Endothelial cell of umbilical vein (primary cell): ENCODE results near the gene FUCA2. TPM values are rescaled to one million over a fixed set of nuclear protein-coding genes. Genes with fewer than 3 reads are reported as not detected.
"Not testable (repeated sequence)": the region's sequence is repeated elsewhere in the genome, so short reads cannot be mapped to it uniquely, and the experiment has no call there.

Source experiments
- BruUV-seq: library from RNA; stranded (reverse); fragments of 400-500 nt; replicated peaks from 2 replicates; lab custom pipeline; 2021; lab: Mats Ljungman, UMichigan
- CTCF ChIA-PET: fragments of 300-600, 350-600 bp; sonication (Branson Sonifier 250); formaldehyde crosslinking; loops from one replicate; lab custom pipeline; 2021; ENCODE audit warnings: antibody characterized with exemption, inconsistent platforms; lab: Charles Lee
- POLR2A ChIA-PET: fragments of 300-600, 350-600 bp; sonication (Branson Sonifier 250); formaldehyde crosslinking; loops from one replicate; lab custom pipeline; 2021; ENCODE audit warnings: antibody characterized with exemption, inconsistent platforms; lab: Charles Lee
- DNase-seq: peaks from one replicate; pipeline ENCODE4 v3.0.0-alpha.2; 2011; ENCODE audit warnings: low read depth, low spot score
- FAIRE-seq: peaks from 2 replicates; lab custom pipeline; 2011; peaks lifted over from hg19 to GRCh38; lab: Jason Lieb, UNC
- H2AFZ ChIP-seq: 2 replicates; pipeline ENCODE4 v1.6.0; 2012; ENCODE audit warnings: low read depth, low read length, control low read depth, inconsistent platforms
- H3K27ac ChIP-seq: 2 replicates; pipeline ENCODE4 v1.5.1; 2011; ENCODE audit warnings: low read depth, mild to moderate bottlenecking, control low read depth, low read length, moderate library complexity; ENCODE audit not compliant: insufficient read depth
- H3K27me3 ChIP-seq, 2 experiments: 2 replicates each; pipeline versions ENCODE4 v1.6.0 to v1.6.1; 2011; ENCODE audit warnings: low read length in 2 of 2, mixed read lengths in 1 of 2; ENCODE audit not compliant: control insufficient read depth in 2 of 2, insufficient read depth in 2 of 2
- H3K36me3 ChIP-seq, 2 experiments: 2 replicates in 1 of 2; 3 replicates in 1 of 2; pipeline ENCODE4 v1.5.1; 2011; ENCODE audit warnings: low read length in 2 of 2, mild to moderate bottlenecking in 1 of 2, moderate library complexity in 1 of 2; ENCODE audit not compliant: control insufficient read depth in 2 of 2, insufficient read depth in 2 of 2; ENCODE audit errors: extremely low read depth in 1 of 2
- H3K4me1 ChIP-seq: 3 replicates; pipeline ENCODE4 v1.5.1; 2011; ENCODE audit warnings: mild to moderate bottlenecking, low read length; ENCODE audit not compliant: control insufficient read depth, insufficient read depth; ENCODE audit errors: extremely low read depth
- H3K4me2 ChIP-seq: 2 replicates; pipeline ENCODE4 v1.6.1; 2011; ENCODE audit warnings: low read length, control low read depth, mixed read lengths; ENCODE audit not compliant: insufficient read depth
- H3K4me3 ChIP-seq, 3 experiments: fragments of 200-600 bp in 1 of 3; sonication (generic), shearing (Covaris generic) in 1 of 3; replicated peaks in 1 of 3; 2 replicates each; pipeline ENCODE4 v1.5.1; 2011 to 2016; ENCODE audit warnings: control low read depth in 3 of 3, low read length in 3 of 3, mild to moderate bottlenecking in 2 of 3, inconsistent platforms in 1 of 3, low read depth in 1 of 3, moderate library complexity in 1 of 3; ENCODE audit not compliant: insufficient read depth in 1 of 3
- H3K79me2 ChIP-seq: 2 replicates; pipeline ENCODE4 v1.6.0; 2012; ENCODE audit warnings: low read length, inconsistent platforms; ENCODE audit not compliant: control insufficient read depth, insufficient read depth
- H3K9ac ChIP-seq: replicated peaks from 2 replicates; pipeline ENCODE3; 2011; ENCODE audit warnings: low read length, control low read depth; ENCODE audit not compliant: insufficient read depth; ENCODE audit errors: extremely low read depth
- H3K9me1 ChIP-seq: replicated peaks from 3 replicates; pipeline ENCODE4 v1.6.0; 2011; ENCODE audit warnings: mild to moderate bottlenecking, low read length; ENCODE audit not compliant: control insufficient read depth, insufficient read depth; ENCODE audit errors: extremely low read depth
- H3K9me3 ChIP-seq: replicated peaks from 2 replicates; pipeline ENCODE4 v1.5.1; 2012; ENCODE audit warnings: low read length, inconsistent platforms; ENCODE audit not compliant: control insufficient read depth, insufficient read depth
- H4K20me1 ChIP-seq: replicated peaks from 2 replicates; pipeline ENCODE3; 2011; ENCODE audit warnings: mild to moderate bottlenecking, low read length; ENCODE audit not compliant: control insufficient read depth, insufficient read depth; ENCODE audit errors: extremely low read depth
- EZH2 ChIP-seq: IDR thresholded peaks from 2 replicates; pipeline ENCODE4 v1.6.1; 2012; ENCODE audit warnings: borderline replicate concordance, low read depth, mild to moderate bottlenecking, moderate library complexity, low read length, inconsistent platforms; ENCODE audit not compliant: severe bottlenecking
- FOS ChIP-seq: IDR thresholded peaks from 2 replicates; pipeline ENCODE4 v1.6.1; 2011; ENCODE audit warnings: mild to moderate bottlenecking, low read length, moderate library complexity, borderline replicate concordance; ENCODE audit not compliant: insufficient read depth
- GATA2 ChIP-seq: IDR thresholded peaks from 2 replicates; pipeline ENCODE4 v1.7.0; 2011; ENCODE audit warnings: low read depth, mild to moderate bottlenecking, moderate library complexity, mixed read lengths, low read length; ENCODE audit not compliant: insufficient read length, insufficient read depth
- POLR2AphosphoS5 ChIP-seq: IDR thresholded peaks from 2 replicates; pipeline ENCODE4 v1.6.1; 2012; ENCODE audit warnings: low read depth, mild to moderate bottlenecking, control low read depth, low read length, moderate library complexity; ENCODE audit not compliant: insufficient read depth
- dilution Hi-C: fragments of 300-500 bp; cut with MboI; formaldehyde crosslinking; loops from one replicate; pipeline ENCODE4 v1.15.0; 2019; ENCODE audit warnings: low sequenced_read_pairs; ENCODE audit not compliant: extremely low pct_ligation_motif_present
- intact Hi-C: fragments of 100-400 bp; cut with micrococcal nuclease; formaldehyde crosslinking; loops from one replicate; pipeline ENCODE4 v1.10.0; 2022
- polyA plus RNA-seq, 4 experiments: library from polyadenylated mRNA; depleted of rRNA in 3 of 4; stranded (reverse) in 3 of 4; unstranded in 1 of 4; fragments of >200 nt; gene quantifications; 2 replicates each; pipeline versions ENCODE4 v1.2.1 to v1.2.3, GENCODE V29; 2011 to 2012; ENCODE audit warnings: missing spikeins in 1 of 4
- total RNA-seq: library from RNA; stranded (reverse); gene quantifications from 2 replicates; pipeline ENCODE4 v1.2.3, GENCODE V29; 2021
- TF ChIP-seq, protein P1 (sequence below), 2 donors: IDR thresholded peaks; 1 replicate in 1 of 2; 2 replicates in 1 of 2; pipeline ENCODE4 v1.5.1; 2011; ENCODE audit warnings: low read length in 2 of 2, mild to moderate bottlenecking in 2 of 2, moderate library complexity in 2 of 2, control low read depth in 1 of 2, inconsistent platforms in 1 of 2, low read depth in 1 of 2; ENCODE audit not compliant: insufficient read depth in 1 of 2; ENCODE audit errors: extremely low read depth in 1 of 2

The FUCA2 gene
- total and polyA plus RNA-seq, 2 donors (not counting 3 experiments of a cell fraction or from before 2014, with no cell fraction given): 29.7 to 80.9 TPM

DNA sequence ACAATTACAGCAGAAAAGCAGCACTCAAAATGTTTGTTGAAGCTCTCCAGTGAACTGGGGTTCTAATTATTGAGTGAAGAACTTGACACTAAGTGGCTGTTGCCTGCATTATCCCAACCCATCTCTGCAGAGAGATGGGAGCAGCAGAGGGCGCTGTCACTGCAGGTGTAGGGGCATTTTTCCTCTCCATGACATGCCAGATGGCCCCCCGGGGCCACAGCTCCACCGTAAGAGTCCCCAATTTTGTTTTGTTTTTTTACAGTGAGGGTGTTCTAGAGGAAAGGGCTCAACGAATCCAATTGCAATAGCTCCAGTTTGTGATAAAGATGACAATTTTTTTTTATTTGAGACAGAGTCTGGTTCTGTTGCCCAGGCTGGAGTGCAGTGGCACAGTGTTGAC lies 1.9 kb upstream of the FUCA2 start:
- DNase-seq: no peak
- intact Hi-C loops: loop anchor here (1.0 to 5.0 kb wide), 2 partner anchors 159 to 500 kb away; no protein-coding TSS in a partner anchor
- Histone ChIP-seq H3K9ac (no peak overlapping the region), H3K79me2 (peaks cover 8% of the 10 kb centered on the region), H3K9me3 (no peaks in the 10 kb centered on the region), H2AFZ (no peak overlapping the region), H3K9me1 (no peaks in the 10 kb centered on the region), H3K4me2 (no peak overlapping the region), H3K4me3 (no peak overlapping the region), H4K20me1 (no peaks in the 10 kb centered on the region), H3K27me3 (peaks cover 10 to 21% of the 10 kb centered on the region in 2 experiments), H3K36me3 (no peaks in the 10 kb centered on the region), H3K4me1 (peaks cover 18% of the 10 kb centered on the region), H3K27ac (no peak overlapping the region)
- dilution Hi-C loops: no loop called here
- CTCF ChIA-PET: interaction anchor here (1.1 to 3.2 kb wide), 6 partner anchors 9 to 500 kb away, joined by 3 to 22 read pairs (median 8); no protein-coding TSS in a partner anchor
- no peak for FAIRE-seq
- POLR2A ChIA-PET: no interaction called here
- TF ChIP-seq GATA2: no peak
- no peak for TF ChIP-seq EZH2
- TF ChIP-seq, protein P1, sequence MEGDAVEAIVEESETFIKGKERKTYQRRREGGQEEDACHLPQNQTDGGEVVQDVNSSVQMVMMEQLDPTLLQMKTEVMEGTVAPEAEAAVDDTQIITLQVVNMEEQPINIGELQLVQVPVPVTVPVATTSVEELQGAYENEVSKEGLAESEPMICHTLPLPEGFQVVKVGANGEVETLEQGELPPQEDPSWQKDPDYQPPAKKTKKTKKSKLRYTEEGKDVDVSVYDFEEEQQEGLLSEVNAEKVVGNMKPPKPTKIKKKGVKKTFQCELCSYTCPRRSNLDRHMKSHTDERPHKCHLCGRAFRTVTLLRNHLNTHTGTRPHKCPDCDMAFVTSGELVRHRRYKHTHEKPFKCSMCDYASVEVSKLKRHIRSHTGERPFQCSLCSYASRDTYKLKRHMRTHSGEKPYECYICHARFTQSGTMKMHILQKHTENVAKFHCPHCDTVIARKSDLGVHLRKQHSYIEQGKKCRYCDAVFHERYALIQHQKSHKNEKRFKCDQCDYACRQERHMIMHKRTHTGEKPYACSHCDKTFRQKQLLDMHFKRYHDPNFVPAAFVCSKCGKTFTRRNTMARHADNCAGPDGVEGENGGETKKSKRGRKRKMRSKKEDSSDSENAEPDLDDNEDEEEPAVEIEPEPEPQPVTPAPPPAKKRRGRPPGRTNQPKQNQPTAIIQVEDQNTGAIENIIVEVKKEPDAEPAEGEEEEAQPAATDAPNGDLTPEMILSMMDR (IDR thresholded peaks at IDR 0.05; ENCODE audit: extremely low read depth in 1 of 2, insufficient read depth in 1 of 2, low read depth in 1 of 2, low read length in 2 of 2): peak in 1 of 2 donors; percentile 30
- TF ChIP-seq POLR2AphosphoS5: no peak
- TF ChIP-seq FOS: no peak
- no TSS peak for BruUV-seq

GRCh38 chr6:143510326-143510725 lies 1.2 kb downstream of the FUCA2 start:
- H2AFZ ChIP-seq, dilution Hi-C loops: not testable (repeated sequence)

More at GRCh38 chr6:143510326-143510725, 1.2 kb downstream of the FUCA2 start:
- H3K9me1 ChIP-seq, POLR2A ChIA-PET, BruUV-seq, DNase-seq, H3K36me3 ChIP-seq, H3K79me2 ChIP-seq, H3K27me3 ChIP-seq, FAIRE-seq, H3K27ac ChIP-seq, H3K9me3 ChIP-seq, H3K9ac ChIP-seq, H4K20me1 ChIP-seq: not testable (repeated sequence)
- H3K4me1 ChIP-seq: peaks cover 18% of the 10 kb centered on the region
- intact Hi-C loops: loop anchor here (5.0 kb wide), 1 partner anchor 162 kb away; no protein-coding TSS in a partner anchor
- peak overlapping the region in 1 of 3 experiments; percentile 82 for H3K4me3 ChIP-seq
- CTCF ChIA-PET: interaction anchor here (0.9 to 1.8 kb wide), 2 partner anchors 25 to 65 kb away, joined by 3 to 5 read pairs; no protein-coding TSS in a partner anchor
- peak overlapping the region; percentile 82 for H3K4me2 ChIP-seq
